Gastroesophageal sphincter (tissue), 4 donors: Measurements from ENCODE around the gene KIF1A. TPM values are rescaled to one million over a fixed set of nuclear protein-coding genes. Genes with fewer than 3 reads are reported as not detected.
"Not testable (repeated sequence)": the region's sequence is repeated elsewhere in the genome, so short reads cannot be mapped to it uniquely, and the experiment has no call there.

Experiments used
- ATAC-seq: fragments of 150-250 bp; one replicate; pipeline ENCODE4 v1.9.1; 2016; ENCODE audit warnings: mild to moderate bottlenecking, moderate library complexity
- H3K27ac ChIP-seq, 4 donors: fragments of 200-600 bp; sonication (generic) in 3 of 4; 1 replicate in 3 of 4; 2 replicates in 1 of 4; pipeline ENCODE4 v1.5.1; 2016 to 2019
- H3K27me3 ChIP-seq: fragments of 200-600 bp; sonication (generic); one replicate; pipeline ENCODE4 v1.5.1; 2019
- H3K36me3 ChIP-seq, 2 donors: fragments of 200-600 bp; sonication (generic); one replicate each; pipeline ENCODE4 v1.5.1; 2019; ENCODE audit warnings: control low read depth in 1 of 2
- H3K4me1 ChIP-seq, 3 donors: fragments of 200-600 bp; sonication (generic); 1 replicate in 2 of 3; 2 replicates in 1 of 3; pipeline ENCODE4 v1.5.1; 2016 to 2019; ENCODE audit warnings: control low read depth in 2 of 3
- H3K4me3 ChIP-seq, 2 donors: fragments of 200-600 bp; sonication (generic); one replicate each; pipeline ENCODE4 v1.5.1; 2019; ENCODE audit warnings: mild to moderate bottlenecking in 1 of 2, moderate library complexity in 1 of 2
- H3K9me3 ChIP-seq, 3 donors: fragments of 200-600 bp; sonication (generic); one replicate each; pipeline ENCODE4 v1.5.1; 2017 to 2019; ENCODE audit warnings: control low read depth in 2 of 3
- CTCF ChIP-seq, 4 experiments: fragments of 200-600 bp in 2 of 4; fragments of 450-650 bp in 2 of 4; sonication (generic) in 1 of 4; IDR thresholded peaks; one replicate each; pipeline ENCODE4 v1.5.1; 2017 to 2019; ENCODE audit warnings: antibody characterized with exemption in 4 of 4, mild to moderate bottlenecking in 2 of 4, moderate library complexity in 2 of 4
- EP300 ChIP-seq: sonication (generic); formaldehyde crosslinking; IDR thresholded peaks from one replicate; pipeline ENCODE4 v1.6.1; 2017; ENCODE audit warnings: antibody characterized with exemption, mild to moderate bottlenecking
- POLR2A ChIP-seq, 2 donors: fragments of 450-650 bp; IDR thresholded peaks; one replicate each; pipeline ENCODE4 v1.6.1; 2017; ENCODE audit warnings: antibody characterized with exemption in 2 of 2, mild to moderate bottlenecking in 2 of 2, moderate library complexity in 1 of 2
- POLR2AphosphoS5 ChIP-seq: sonication (generic); formaldehyde crosslinking; IDR thresholded peaks from one replicate; pipeline ENCODE4 v1.6.1; 2017; ENCODE audit warnings: antibody characterized with exemption
- WGBS, 2 donors: methylation state at CpG; one replicate each; pipeline ENCODE4 v1.1.5; 2018; ENCODE audit warnings: low coverage in 1 of 2; 5-methylcytosine and 5-hydroxymethylcytosine counted together
- total RNA-seq, 4 donors: library from RNA; depleted of rRNA; stranded (reverse); fragments of >200 nt; gene quantifications; one replicate each; pipeline ENCODE4 v1.1.0, GENCODE V29; 2016

The KIF1A gene
- total RNA-seq, 4 donors from 2014 or later = 0.62 to 2.3 (median 1.6) TPM

GRCh38 chr2:240850756-240851077 is 30.7 kb upstream of the KIF1A start:
- no peaks in the 10 kb centered on the region for H3K9me3 ChIP-seq
- TF ChIP-seq POLR2AphosphoS5 (no peak), CTCF (IDR thresholded peaks at IDR 0.05) (no peak), POLR2A (IDR thresholded peaks at IDR 0.05) (no peak), EP300 (no peak)
- no peak overlapping the region for H3K27ac ChIP-seq
- no peaks in the 10 kb centered on the region for H3K36me3 ChIP-seq
- H3K27me3 ChIP-seq = peaks cover 29% of the 10 kb centered on the region
- no peak for ATAC-seq
- no peaks in the 10 kb centered on the region for H3K4me1 ChIP-seq
- WGBS, 2 donors = 50 to 61% methylated on average over 2 to 4 of the region's 11 CpGs
- no peak overlapping the region for H3K4me3 ChIP-seq

GRCh38 chr2:240850026-240850425 is 30.0 kb upstream of the KIF1A start:
- Histone ChIP-seq H3K9me3 (no peaks in the 10 kb centered on the region), H3K36me3 (no peaks in the 10 kb centered on the region), H3K27ac (no peak overlapping the region), H3K4me1 (no peaks in the 10 kb centered on the region), H3K4me3 (no peak overlapping the region), H3K27me3 (peaks cover 26% of the 10 kb centered on the region)
- no peak for ATAC-seq
- WGBS, 2 donors = no CpG with 5 or more reads among the region's 11 CpGs
- TF ChIP-seq CTCF (IDR thresholded peaks at IDR 0.05) = no peak
- TF ChIP-seq POLR2A (IDR thresholded peaks at IDR 0.05) = no peak
- no peak for TF ChIP-seq EP300
- no peak for TF ChIP-seq POLR2AphosphoS5

GRCh38 chr2:240848900-240849680 is 29.1 kb upstream of the KIF1A start:
- peaks cover 24% of the 10 kb centered on the region for H3K27me3 ChIP-seq
- no peak for ATAC-seq
- H3K4me1 ChIP-seq = no peaks in the 10 kb centered on the region
- WGBS, 2 donors = 62 to 66% methylated on average over 11 of the region's 12 CpGs
- no peak for TF ChIP-seq POLR2AphosphoS5
- no peak for TF ChIP-seq EP300
- TF ChIP-seq POLR2A (IDR thresholded peaks at IDR 0.05) = no peak
- TF ChIP-seq CTCF (IDR thresholded peaks at IDR 0.05) = no peak
- H3K27ac ChIP-seq = no peak overlapping the region
- no peaks in the 10 kb centered on the region for H3K9me3 ChIP-seq
- no peak overlapping the region for H3K4me3 ChIP-seq
- H3K36me3 ChIP-seq = no peaks in the 10 kb centered on the region

GRCh38 chr2:240847817-240848216 is 27.8 kb upstream of the KIF1A start:
- H3K9me3 ChIP-seq = no peaks in the 10 kb centered on the region
- WGBS, 2 donors = 81 to 89% methylated on average over 5 to 10 of the region's 13 CpGs
- H3K27ac ChIP-seq = no peak overlapping the region
- no peak overlapping the region for H3K4me3 ChIP-seq
- H3K4me1 ChIP-seq = no peaks in the 10 kb centered on the region
- H3K27me3 ChIP-seq = peaks cover 24% of the 10 kb centered on the region
- ATAC-seq = no peak
- no peaks in the 10 kb centered on the region for H3K36me3 ChIP-seq
- TF ChIP-seq POLR2A (IDR thresholded peaks at IDR 0.05) (no peak), EP300 (no peak), POLR2AphosphoS5 (no peak), CTCF (IDR thresholded peaks at IDR 0.05) (no peak)

GRCh38 chr2:240846873-240847595 is 27.0 kb upstream of the KIF1A start:
- ATAC-seq = no peak
- TF ChIP-seq EP300 (no peak), POLR2A (IDR thresholded peaks at IDR 0.05) (no peak), CTCF (IDR thresholded peaks at IDR 0.05) (no peak)
- H3K4me3 ChIP-seq = no peak overlapping the region
- H3K9me3 ChIP-seq = no peaks in the 10 kb centered on the region
- WGBS, 2 donors = 73 to 90% methylated on average over 2 to 3 of the region's 5 CpGs
- peaks cover 25% of the 10 kb centered on the region for H3K27me3 ChIP-seq
- H3K4me1 ChIP-seq = no peaks in the 10 kb centered on the region
- H3K27ac ChIP-seq = no peak overlapping the region
- no peaks in the 10 kb centered on the region for H3K36me3 ChIP-seq

- peaks cover 25% of the 10 kb centered on the region for H3K27me3 ChIP-seq
- 58 to 67% methylated on average over 2 of the region's 2 CpGs for WGBS, 2 donors
- not testable (repeated sequence) for H3K4me1 ChIP-seq, ATAC-seq, H3K36me3 ChIP-seq, H3K27ac ChIP-seq, H3K4me3 ChIP-seq, H3K9me3 ChIP-seq
Measured at GRCh38 chr2:240846309-240846708, 26.3 kb upstream of the KIF1A start.
